GM12892 (cell line): ENCODE results near the gene STK33.

ENCODE experiments used
- POLR2A ChIP-seq: IDR thresholded peaks from 2 replicates; pipeline ENCODE4 v1.6.1; 2011; ENCODE audit warnings: low read depth, low read length, control low read depth
- POLR2AphosphoS5 ChIP-seq: IDR thresholded peaks from 2 replicates; pipeline ENCODE4 v1.6.1; 2011; ENCODE audit warnings: low read depth, low read length, control low read depth
- TAF1 ChIP-seq: IDR thresholded peaks from 2 replicates; pipeline ENCODE4 v1.6.1; 2011; ENCODE audit warnings: low read depth, mild to moderate bottlenecking, control low read depth, low read length, borderline replicate concordance

GRCh38 chr11:8345179-8345578 is 248.8 kb downstream of the STK33 start:
- TF ChIP-seq POLR2A, result no peak
- no peak for TF ChIP-seq POLR2AphosphoS5
- TF ChIP-seq TAF1, result no peak
